ENCODE data around the gene ACTL7A.
A peak's percentile ranks its signal among the peaks of the same experiment; 100 is the strongest.

GRCh38 chr9:108813951-108814601 lies 48.0 kb upstream of the ACTL7A start:
- TF ChIP-seq CTCF (conservative IDR thresholded peaks at IDR 0.05) (peak; percentile 63), ZFX (IDR thresholded peaks at IDR 0.05) (no peak)

Measured in C4-2B (cell line).